ENCODE measurements around the gene TPPP. TPM values are rescaled to one million over a fixed set of nuclear protein-coding genes. Genes with fewer than 3 reads are reported as not detected.
"Not testable (repeated sequence)": the region's sequence is repeated elsewhere in the genome, so short reads cannot be mapped to it uniquely, and the experiment has no call there.

The TPPP gene
- total and polyA plus RNA-seq, 2 experiments from 2014 or later = 0.48 to 1.4 TPM

- not testable (repeated sequence) for H3K4me3 Mint-ChIP-seq; H3K27ac ChIP-seq (ENCODE audit: low read depth); H4K20me1 ChIP-seq (replicated peaks; ENCODE audit: insufficient read depth); H3K4me1 ChIP-seq (ENCODE audit: insufficient read depth); H3K79me2 ChIP-seq (replicated peaks; ENCODE audit: insufficient read depth); H3K27me3 Mint-ChIP-seq (ENCODE audit: insufficient read depth, low read depth, poor library complexity); H3K9me2 ChIP-seq (ENCODE audit: insufficient read depth); H3K27me3 ChIP-seq (ENCODE audit: insufficient read depth); H3K36me3 Mint-ChIP-seq (ENCODE audit: low read depth); H2AFZ ChIP-seq; H3K9me3 Mint-ChIP-seq; H3K4me2 ChIP-seq; H3K36me3 ChIP-seq (ENCODE audit: insufficient read depth); H3K27ac Mint-ChIP-seq; H3F3A ChIP-seq (replicated peaks; ENCODE audit: low read depth); H3K4me1 Mint-ChIP-seq; H3K4me3 ChIP-seq
- peak; percentile 9 to 24; a peak in 1 of 4 replicates for TF ChIP-seq CTCF (conservative IDR thresholded peaks at IDR 0.05; ENCODE audit: low read depth in 2 of 2)
- peak; percentile 96 for ATAC-seq
- DNase-seq (ENCODE audit: low spot score) = peak; percentile 60
Observed at GRCh38 chr5:727087-727486, 33.9 kb upstream of the TPPP start.

GRCh38 chr5:723865-724264, 30.7 kb upstream of the TPPP start:
- H3K4me2 ChIP-seq; H3K4me3 Mint-ChIP-seq; H3K9me3 Mint-ChIP-seq; H3K79me2 ChIP-seq (replicated peaks; ENCODE audit: insufficient read depth); H3K4me1 Mint-ChIP-seq; H4K20me1 ChIP-seq (replicated peaks; ENCODE audit: insufficient read depth); DNase-seq (ENCODE audit: low spot score); H3K27ac ChIP-seq (ENCODE audit: low read depth); H3K9me2 ChIP-seq (ENCODE audit: insufficient read depth); H3K4me3 ChIP-seq; H3K27me3 ChIP-seq (ENCODE audit: insufficient read depth); H2AFZ ChIP-seq; H3K27me3 Mint-ChIP-seq (ENCODE audit: insufficient read depth, low read depth, poor library complexity); H3F3A ChIP-seq (replicated peaks; ENCODE audit: low read depth); H3K27ac Mint-ChIP-seq; H3K4me1 ChIP-seq (ENCODE audit: insufficient read depth); H3K36me3 Mint-ChIP-seq (ENCODE audit: low read depth); H3K36me3 ChIP-seq (ENCODE audit: insufficient read depth): not testable (repeated sequence)
- ATAC-seq = peak; percentile 21; the same call in 2 of the 3 replicates

GRCh38 chr5:723309-723708, 30.2 kb upstream of the TPPP start:
- not testable (repeated sequence) for ATAC-seq

GRCh38 chr5:719379-719778, 26.2 kb upstream of the TPPP start:
- not testable (repeated sequence) for H3K9me2 ChIP-seq (ENCODE audit: insufficient read depth); H3K36me3 Mint-ChIP-seq (ENCODE audit: low read depth); H3K27me3 Mint-ChIP-seq (ENCODE audit: insufficient read depth, low read depth, poor library complexity); H3K79me2 ChIP-seq (replicated peaks; ENCODE audit: insufficient read depth); H3K4me3 Mint-ChIP-seq; H3F3A ChIP-seq (replicated peaks; ENCODE audit: low read depth); H3K27ac ChIP-seq (ENCODE audit: low read depth); H3K27me3 ChIP-seq (ENCODE audit: insufficient read depth); ATAC-seq; H3K4me1 ChIP-seq (ENCODE audit: insufficient read depth); H3K4me3 ChIP-seq; H3K27ac Mint-ChIP-seq; H3K9me3 Mint-ChIP-seq; H4K20me1 ChIP-seq (replicated peaks; ENCODE audit: insufficient read depth); DNase-seq (ENCODE audit: low spot score); H2AFZ ChIP-seq; H3K4me1 Mint-ChIP-seq; H3K4me2 ChIP-seq; H3K36me3 ChIP-seq (ENCODE audit: insufficient read depth)

More at GRCh38 chr5:723309-723708, 30.2 kb upstream of the TPPP start:
- not testable (repeated sequence) for H3K4me1 ChIP-seq (ENCODE audit: insufficient read depth); H3F3A ChIP-seq (replicated peaks; ENCODE audit: low read depth); H3K36me3 ChIP-seq (ENCODE audit: insufficient read depth); H3K9me3 Mint-ChIP-seq; H3K4me3 Mint-ChIP-seq; H3K27ac Mint-ChIP-seq; H3K27ac ChIP-seq (ENCODE audit: low read depth); H3K4me1 Mint-ChIP-seq; H3K4me2 ChIP-seq; H2AFZ ChIP-seq; H3K9me2 ChIP-seq (ENCODE audit: insufficient read depth); H3K79me2 ChIP-seq (replicated peaks; ENCODE audit: insufficient read depth); H3K27me3 Mint-ChIP-seq (ENCODE audit: insufficient read depth, low read depth, poor library complexity); H3K27me3 ChIP-seq (ENCODE audit: insufficient read depth); H3K4me3 ChIP-seq; H3K36me3 Mint-ChIP-seq (ENCODE audit: low read depth); DNase-seq (ENCODE audit: low spot score); H4K20me1 ChIP-seq (replicated peaks; ENCODE audit: insufficient read depth)

All from GM23338 (cell line).